IgD-negative memory B cell (primary cell): ENCODE results near the gene PRXL2B. TPM values are rescaled to one million over a fixed set of nuclear protein-coding genes. Genes with fewer than 3 reads are reported as not detected.

Experiments
- H3K27ac Mint-ChIP-seq, 3 donors: one replicate each; pipeline ENCODE4 v1.8.0; 2020 to 2022; ENCODE audit warnings: mild to moderate bottlenecking in 3 of 3, mixed read lengths in 3 of 3, moderate library complexity in 1 of 3
- H3K27me3 Mint-ChIP-seq: one replicate; pipeline ENCODE4 v1.8.0; 2021; ENCODE audit warnings: mixed read lengths
- H3K36me3 Mint-ChIP-seq: one replicate; pipeline ENCODE4 v1.8.0; 2020; ENCODE audit warnings: mild to moderate bottlenecking, mixed read lengths
- H3K4me1 Mint-ChIP-seq, 3 donors: one replicate each; pipeline ENCODE4 v1.8.0; 2020 to 2022; ENCODE audit warnings: mixed read lengths in 3 of 3, mild to moderate bottlenecking in 1 of 3
- H3K4me3 Mint-ChIP-seq, 4 donors: one replicate each; pipeline ENCODE4 v1.8.0; 2020 to 2022; ENCODE audit warnings: mild to moderate bottlenecking in 4 of 4, mixed read lengths in 4 of 4, moderate library complexity in 3 of 4
- H3K9me3 Mint-ChIP-seq, 3 donors: one replicate each; pipeline ENCODE4 v1.8.0; 2020 to 2021; ENCODE audit warnings: mixed read lengths in 3 of 3, mild to moderate bottlenecking in 1 of 3
- polyA plus RNA-seq: library from polyadenylated mRNA; unstranded; fragments of 300-500 nt; fragmentation: Illumina TruSeq; gene quantifications from one replicate; pipeline ENCODE4 v1.2.3, GENCODE V29; 2021

The PRXL2B gene
- polyA plus RNA-seq, 1 donor from 2014 or later = 20.3 TPM

DNA sequence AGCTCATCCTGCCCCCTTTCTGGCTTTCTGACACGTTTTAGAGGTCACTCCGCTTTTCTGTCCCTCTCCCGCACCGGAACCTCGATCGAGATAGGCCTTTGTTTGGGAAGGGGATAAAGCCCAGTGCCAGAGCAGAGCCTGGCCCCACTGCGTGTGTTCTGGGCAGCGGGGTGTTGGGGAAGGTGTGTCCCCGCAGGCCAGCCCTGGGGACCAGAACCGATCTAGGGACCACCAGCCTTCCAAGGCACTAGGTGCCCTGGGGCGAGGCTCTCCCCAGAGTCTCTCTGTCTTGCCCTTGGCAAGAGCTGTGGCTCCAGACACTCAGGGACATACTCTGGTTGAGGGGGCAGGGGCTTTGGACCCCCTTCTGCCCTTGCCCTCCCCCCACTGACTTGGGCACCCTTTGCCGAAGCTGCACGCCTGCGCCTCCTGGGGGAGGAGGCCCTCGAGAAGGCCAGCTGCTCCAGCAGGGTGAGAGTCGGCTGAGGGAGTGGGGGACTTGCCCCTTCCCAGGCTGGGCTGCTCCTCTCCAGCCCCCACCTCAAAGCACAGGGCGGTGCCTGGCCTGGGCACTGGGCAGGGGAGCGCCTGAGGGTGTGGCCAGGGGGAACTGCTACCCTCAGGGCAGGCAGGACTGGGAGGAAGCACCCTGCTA lies 16.4 kb downstream of the PRXL2B start:
- no peak overlapping the region for H3K27ac Mint-ChIP-seq
- H3K4me1 Mint-ChIP-seq = peaks cover 0 to 6% (median 0%) of the 10 kb centered on the region in 3 donors
- H3K27me3 Mint-ChIP-seq = peaks cover 11% of the 10 kb centered on the region
- H3K4me3 Mint-ChIP-seq = no peak overlapping the region
- H3K9me3 Mint-ChIP-seq = peaks cover 3 to 11% (median 3%) of the 10 kb centered on the region in 3 donors
- H3K36me3 Mint-ChIP-seq = peaks cover 5% of the 10 kb centered on the region

DNA sequence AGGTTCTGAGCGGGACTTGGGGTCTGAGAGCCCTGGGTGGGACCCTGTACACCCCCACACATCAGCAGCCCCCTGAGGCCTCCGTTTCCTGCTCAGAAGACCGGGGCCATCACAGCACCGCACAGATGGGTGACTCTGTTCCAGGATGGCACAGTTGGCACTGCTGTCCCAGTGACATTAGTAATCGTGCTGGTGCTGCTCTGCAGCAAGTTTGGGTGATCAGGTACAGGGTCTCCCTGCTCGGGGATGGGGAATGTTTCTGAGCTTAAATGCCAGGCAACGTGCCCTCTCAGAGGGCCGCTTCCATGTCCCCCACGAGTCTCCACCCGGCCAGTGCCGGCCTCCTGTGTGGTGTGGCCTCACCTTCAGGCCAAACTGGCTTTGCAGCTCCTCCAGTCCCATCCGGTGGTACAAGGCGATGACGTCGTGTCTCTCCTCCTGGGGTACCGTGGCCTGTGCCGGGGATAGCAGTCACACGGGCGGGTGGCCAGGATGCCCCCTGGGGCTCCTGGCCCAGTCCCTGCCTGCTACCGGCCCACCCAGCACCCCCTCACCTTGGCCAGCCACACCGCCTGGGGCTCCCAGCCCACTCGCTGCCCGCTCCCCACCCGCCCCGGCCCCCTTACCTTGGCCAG lies 17.1 kb downstream of the PRXL2B start:
- Mint-ChIP-seq H3K4me3 (no peak overlapping the region), H3K9me3 (peaks cover under 1 to 8% (median 1%) of the 10 kb centered on the region in 3 donors), H3K4me1 (peaks cover 0 to 6% (median 0%) of the 10 kb centered on the region in 3 donors), H3K27me3 (peaks cover 11% of the 10 kb centered on the region), H3K36me3 (peaks cover 3% of the 10 kb centered on the region), H3K27ac (no peak overlapping the region)

DNA sequence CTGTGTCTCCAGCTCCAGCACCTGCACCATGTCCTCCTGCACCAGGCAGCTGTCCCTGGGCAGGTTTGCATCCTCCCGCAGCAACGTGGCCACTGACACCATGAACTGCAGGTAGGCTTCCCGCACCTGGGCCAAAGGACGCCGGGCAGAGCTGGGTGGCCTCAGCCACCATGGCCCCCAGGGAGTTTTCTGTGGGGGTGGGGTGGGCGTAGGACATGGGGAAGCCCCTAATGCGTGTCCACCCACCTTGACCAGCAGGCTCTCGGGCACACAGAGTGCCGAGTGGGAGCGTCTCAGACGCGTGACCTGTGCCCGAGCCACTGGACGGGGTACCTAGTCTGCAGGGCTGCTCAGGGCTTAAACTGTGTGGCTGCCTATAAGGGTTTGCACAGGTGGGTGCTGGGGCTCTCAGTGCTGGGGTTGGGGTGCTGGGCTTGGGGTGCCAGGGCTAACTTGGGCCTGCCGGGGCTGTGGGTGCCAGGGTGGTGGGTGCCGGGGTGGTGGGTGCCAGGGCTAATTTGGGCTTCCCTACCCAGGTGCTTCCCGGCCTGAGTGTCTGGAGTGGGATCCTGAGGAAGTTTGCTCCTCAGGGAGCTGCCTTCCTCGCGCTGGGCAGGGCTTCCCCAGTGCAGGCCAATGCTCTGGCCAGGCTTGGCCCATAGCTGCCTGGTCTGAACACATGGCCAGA lies 17.7 kb downstream of the PRXL2B start:
- Mint-ChIP-seq H3K27me3 (peaks cover 11% of the 10 kb centered on the region), H3K4me3 (no peak overlapping the region), H3K36me3 (peaks cover 3% of the 10 kb centered on the region), H3K9me3 (peaks cover 0 to 4% (median 0%) of the 10 kb centered on the region in 3 donors), H3K27ac (no peak overlapping the region), H3K4me1 (peaks cover 0 to 6% (median 0%) of the 10 kb centered on the region in 3 donors)

DNA sequence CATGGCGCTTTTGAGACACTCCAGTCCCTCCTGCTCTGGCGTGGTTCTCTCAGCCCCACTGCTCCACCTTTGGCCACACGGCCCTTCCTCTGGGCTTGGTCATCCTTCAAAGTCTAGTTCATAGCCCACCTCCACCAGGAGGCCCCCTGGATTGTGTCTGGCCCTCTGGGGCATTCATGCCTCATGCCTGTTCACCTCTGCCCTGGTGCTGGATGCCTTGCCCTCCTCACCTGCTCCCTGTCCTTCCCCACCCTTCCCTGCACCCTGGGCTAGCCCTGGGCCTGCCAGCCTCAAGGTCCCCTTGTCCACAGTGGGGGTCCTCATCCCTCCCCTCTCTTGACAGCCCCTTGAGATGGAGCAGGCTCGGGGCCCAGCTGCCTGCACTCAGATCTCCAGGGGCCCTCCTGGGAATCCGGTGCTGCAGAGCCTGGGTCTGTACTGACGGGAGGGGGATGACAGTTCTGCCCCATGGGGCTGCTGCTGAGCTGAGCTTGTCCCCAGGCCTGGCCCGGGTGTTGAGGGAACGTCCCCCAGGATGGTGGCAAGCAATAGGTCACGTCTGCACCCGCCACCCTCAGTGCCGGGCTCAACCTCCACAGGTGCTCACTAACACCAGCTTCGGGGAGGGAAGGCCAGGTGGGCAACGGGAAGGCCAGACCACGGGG lies 18.4 kb downstream of the PRXL2B start:
- Mint-ChIP-seq H3K27ac (no peak overlapping the region), H3K27me3 (peaks cover 11% of the 10 kb centered on the region), H3K4me1 (peaks cover 0 to 6% (median 0%) of the 10 kb centered on the region in 3 donors), H3K4me3 (no peak overlapping the region), H3K9me3 (peaks cover 0 to 4% (median 0%) of the 10 kb centered on the region in 3 donors), H3K36me3 (peaks cover 3% of the 10 kb centered on the region)

DNA sequence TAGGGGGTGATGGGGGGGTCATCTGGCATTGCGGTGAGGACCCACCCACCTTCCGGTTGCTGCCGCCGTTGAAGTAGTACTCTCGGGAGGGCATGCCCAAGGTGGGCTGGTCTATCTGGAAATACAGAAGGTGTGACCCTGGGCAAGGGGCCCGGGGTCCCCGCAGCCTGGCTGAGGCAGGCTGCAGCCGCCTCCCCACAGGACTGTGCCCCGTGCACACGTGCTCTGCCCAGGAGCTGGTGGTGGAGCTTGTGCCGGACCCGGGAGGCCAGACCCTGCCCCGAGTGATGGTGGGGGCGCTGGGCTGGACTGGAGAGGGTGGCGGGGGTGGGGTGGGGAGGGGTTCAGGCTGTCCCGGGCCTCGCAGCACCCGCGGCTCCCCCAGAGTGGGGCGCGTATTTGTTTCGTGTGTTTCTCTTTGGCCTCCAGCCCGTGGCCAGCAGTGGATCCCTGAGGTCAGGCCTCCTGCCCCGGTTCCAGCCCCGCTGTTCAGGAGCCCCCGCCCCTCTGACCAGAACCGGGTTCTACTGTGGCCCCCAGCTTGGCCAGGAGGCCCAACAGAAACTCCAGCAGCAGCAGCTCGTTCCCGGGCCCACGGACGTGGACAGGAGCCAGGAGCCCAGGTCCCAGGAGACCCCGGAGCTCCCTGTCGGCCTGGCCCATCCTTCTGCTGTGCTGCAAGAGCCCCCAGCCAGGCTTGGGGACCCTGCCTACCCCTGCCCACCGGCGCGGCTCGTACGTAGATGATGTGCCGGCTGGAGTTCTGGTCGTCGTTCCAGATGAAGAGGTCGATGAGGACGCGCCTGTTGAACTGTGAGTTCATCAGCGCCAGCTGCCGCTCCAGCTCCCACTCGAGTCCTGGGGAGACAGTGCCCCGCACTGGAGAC lies 19.2 kb downstream of the PRXL2B start:
- H3K27ac Mint-ChIP-seq = no peak overlapping the region
- peaks cover 11% of the 10 kb centered on the region for H3K27me3 Mint-ChIP-seq
- H3K4me3 Mint-ChIP-seq = no peak overlapping the region
- peaks cover 3% of the 10 kb centered on the region for H3K36me3 Mint-ChIP-seq
- peaks cover 0 to 6% (median 0%) of the 10 kb centered on the region in 3 donors for H3K4me1 Mint-ChIP-seq
- H3K9me3 Mint-ChIP-seq = peaks cover 0 to 3% (median 0%) of the 10 kb centered on the region in 3 donors

DNA sequence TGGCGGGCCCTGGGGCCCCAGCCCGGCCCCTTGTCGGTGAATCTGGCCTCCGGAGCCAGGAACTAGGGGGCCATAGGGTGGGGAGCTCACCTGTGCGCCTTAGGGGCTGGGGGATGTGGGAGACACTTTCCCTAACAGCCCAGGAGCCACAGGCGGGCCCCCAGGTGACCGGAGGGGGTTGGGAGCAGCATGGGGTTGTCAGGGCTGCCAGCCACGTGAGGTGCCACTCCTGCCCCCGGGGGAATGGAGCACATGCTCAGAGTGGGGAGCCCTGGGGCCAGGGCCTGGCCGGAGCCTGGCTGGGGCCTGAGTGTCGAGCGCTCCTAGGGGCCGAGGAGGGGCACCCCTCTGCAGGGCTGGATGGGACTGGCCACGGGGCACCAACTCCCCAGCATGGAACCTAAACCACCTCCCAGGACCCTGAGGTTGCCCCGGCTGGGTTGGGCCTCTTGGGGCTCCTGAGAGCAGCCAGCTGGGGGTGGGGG lies 19.9 kb downstream of the PRXL2B start:
- Mint-ChIP-seq H3K36me3 (peaks cover 3% of the 10 kb centered on the region), H3K9me3 (no peaks in the 10 kb centered on the region), H3K27ac (no peak overlapping the region), H3K27me3 (peaks cover 10% of the 10 kb centered on the region), H3K4me1 (peaks cover 0 to 2% (median 0%) of the 10 kb centered on the region in 3 donors), H3K4me3 (no peak overlapping the region)

DNA sequence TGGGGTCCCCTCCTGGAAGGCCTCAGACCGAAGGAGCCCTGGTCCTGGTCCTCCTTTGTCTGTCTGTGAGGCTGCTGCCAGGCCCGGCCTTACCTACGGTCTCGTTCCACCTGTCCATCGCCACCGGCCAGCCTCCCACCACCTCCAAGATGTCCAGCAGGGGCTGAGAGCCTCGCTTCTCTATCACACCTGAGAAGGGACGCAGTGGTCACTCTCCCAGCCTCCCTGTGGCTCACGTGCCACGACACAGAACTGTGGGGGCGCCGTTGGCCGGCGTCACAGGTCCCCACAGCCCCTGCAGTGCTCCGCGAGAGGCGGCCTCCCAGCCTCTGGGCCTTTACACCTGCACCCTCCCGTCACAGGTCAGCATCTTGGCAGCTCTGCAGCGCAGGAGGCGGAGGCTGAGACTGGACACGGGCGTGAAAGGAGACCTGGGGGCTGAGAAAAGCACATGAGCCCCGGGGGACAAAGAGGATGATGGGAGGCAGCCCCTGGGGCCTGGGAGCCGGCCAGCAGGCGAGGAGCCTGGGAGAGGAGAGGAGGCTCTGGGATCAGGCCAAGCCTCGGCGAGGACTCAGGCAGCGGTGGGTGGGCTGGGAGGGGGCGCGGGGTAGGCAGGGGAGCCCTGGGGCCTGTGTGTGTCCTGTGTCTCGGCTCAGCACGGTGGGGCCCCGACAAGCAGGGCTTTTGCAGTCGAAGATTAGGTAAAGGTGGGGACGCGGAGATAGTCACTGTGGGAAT lies 20.5 kb downstream of the PRXL2B start:
- Mint-ChIP-seq H3K27me3 (peaks cover 8% of the 10 kb centered on the region), H3K4me1 (no peaks in the 10 kb centered on the region), H3K4me3 (no peak overlapping the region)

DNA sequence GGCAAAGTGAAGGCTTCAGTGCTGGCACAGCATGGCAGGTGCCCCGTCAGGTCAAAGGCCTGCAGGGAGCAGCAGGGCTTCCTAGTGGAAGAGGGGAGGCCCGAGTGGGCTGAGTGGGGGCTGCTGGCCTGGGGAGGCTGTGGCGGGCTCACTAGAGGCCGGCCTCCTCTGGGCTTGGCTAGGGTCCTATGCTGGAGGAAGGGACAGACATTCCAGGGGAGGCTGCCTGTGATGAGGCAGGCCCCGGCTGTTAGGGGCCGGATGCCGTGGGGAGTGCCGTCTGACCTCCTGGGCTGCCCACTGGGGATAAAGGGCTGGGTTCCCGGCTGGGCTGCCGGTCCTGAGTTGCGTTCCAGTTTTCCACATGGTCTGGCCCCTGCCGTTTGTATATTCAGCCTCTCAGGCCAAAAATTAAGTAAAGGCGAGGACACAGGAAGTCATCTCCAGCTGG lies 21.1 kb downstream of the PRXL2B start:
- Mint-ChIP-seq H3K36me3 (peaks cover 2% of the 10 kb centered on the region), H3K4me3 (no peak overlapping the region), H3K9me3 (peaks cover 0 to 2% (median 0%) of the 10 kb centered on the region in 3 donors), H3K27ac (no peak overlapping the region), H3K27me3 (peaks cover 8% of the 10 kb centered on the region), H3K4me1 (peaks cover 0 to 4% (median 0%) of the 10 kb centered on the region in 3 donors)

More for the DNA sequence above, 20.5 kb downstream of the PRXL2B start:
- Mint-ChIP-seq H3K36me3 (peaks cover 3% of the 10 kb centered on the region), H3K27ac (no peak overlapping the region), H3K9me3 (no peaks in the 10 kb centered on the region)

DNA sequence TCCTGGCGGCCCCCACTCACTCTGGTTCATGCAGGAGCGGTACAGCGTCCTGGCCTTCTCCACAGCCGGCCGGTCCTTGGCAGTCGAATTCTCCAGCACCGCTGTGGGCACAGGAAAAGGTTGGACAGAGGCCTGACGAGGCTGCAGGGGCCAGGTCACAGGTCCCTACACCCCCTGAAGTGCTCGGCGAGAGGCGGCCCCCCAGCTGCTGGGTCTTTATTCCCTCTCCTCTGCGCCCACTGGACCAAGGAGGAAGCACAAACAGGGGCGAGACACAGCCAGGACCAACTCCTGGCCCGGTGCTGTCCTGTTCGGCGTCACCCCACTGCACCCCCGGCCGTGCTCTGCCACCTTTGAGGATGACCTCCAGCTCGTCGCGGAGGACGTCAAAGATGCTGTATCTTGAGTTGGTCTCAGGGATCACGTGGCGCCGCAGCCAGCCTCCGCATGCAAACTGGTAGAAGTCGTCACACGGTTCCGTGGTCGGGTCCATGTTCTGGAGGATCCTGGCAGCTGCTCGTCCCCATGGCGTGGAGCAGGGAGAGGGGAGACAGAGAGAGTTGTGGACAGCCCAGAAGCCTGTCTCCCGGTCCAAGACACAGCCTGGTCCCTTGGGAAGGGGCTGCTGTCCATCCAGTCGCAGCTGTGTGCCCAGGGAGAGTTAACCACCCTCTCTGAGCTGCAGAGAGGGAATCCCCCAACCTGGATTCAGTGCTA lies 22.9 kb downstream of the PRXL2B start:
- Mint-ChIP-seq H3K4me1 (peaks cover 0 to 4% (median 0%) of the 10 kb centered on the region in 3 donors), H3K9me3 (peaks cover 3 to 10% (median 8%) of the 10 kb centered on the region in 3 donors), H3K27me3 (peaks cover 5% of the 10 kb centered on the region), H3K36me3 (no peaks in the 10 kb centered on the region), H3K4me3 (no peak overlapping the region), H3K27ac (no peak overlapping the region)

DNA sequence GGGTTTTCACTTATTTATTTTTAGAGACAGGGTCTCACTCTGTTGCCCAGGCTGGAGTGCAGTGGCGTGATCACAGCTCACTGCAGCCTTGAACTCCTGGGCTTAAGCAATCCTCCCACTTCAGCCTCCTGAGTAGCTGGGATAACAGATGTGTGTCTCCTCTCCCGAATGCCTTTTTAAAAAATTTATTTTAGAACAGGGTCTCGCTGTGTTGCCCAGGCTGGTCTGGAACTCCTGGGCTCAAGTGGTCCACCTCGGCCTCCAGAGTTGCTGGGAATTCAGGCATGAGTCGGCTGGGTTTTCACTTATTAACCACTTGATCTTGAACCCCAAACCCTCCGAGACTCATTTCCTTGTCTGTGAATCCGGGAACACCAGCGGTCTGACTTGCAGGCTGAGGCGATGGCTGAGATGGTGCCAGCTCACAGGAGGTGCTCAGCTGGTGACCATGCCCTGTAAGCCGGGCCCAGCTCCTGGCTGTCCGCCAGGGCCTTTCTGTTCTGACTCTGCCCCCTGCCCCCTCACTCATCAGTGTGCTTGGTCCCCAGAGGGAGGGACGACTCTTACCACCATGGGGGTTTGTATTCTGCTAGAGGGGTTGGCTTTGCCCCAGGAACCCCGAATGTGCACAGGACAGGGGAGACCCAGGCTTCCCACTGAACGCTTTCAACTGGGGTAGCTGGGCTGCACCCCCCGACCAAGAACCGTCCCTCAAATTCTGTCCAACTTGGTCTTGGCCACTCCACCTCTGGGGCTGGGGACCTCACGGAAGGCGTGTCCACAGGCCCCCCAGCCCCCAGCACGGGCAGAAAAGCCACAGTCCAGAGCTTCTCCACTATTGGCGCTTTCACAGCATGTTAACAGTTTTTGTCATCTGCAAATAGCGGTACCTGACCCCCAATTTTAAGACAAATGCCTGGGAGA lies 23.7 kb downstream of the PRXL2B start:
- Mint-ChIP-seq H3K4me1 (peaks cover 0 to 5% (median 0%) of the 10 kb centered on the region in 3 donors), H3K36me3 (no peaks in the 10 kb centered on the region), H3K9me3 (peaks cover 3 to 16% (median 11%) of the 10 kb centered on the region in 3 donors), H3K27ac (no peak overlapping the region), H3K27me3 (peaks cover 5% of the 10 kb centered on the region), H3K4me3 (peak overlapping the region in 1 of 4 donors; percentile 52)

DNA sequence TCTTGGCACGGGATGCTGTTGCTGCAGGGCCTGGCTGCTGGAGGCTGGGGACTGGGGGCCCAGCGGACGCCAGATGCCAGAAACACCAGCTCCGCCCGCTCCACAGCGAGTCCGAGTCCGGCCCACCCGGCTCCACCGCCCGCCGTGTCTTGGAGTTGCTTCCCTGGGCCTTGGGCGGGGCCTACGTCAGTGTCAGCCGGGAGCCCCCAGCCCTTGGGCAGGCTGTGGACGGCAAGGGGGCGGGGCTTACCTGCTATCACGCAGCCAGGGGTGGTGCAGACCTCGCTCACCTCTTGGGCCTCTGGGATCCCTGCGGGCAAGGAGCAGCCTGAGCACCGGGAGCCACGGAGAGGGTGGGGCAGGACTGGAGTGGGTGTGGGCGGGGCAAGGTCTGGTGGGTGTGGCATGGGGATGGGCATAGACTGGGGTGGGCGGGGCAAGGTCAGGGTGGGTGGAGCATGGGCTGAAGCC lies 24.5 kb downstream of the PRXL2B start:
- H3K9me3 Mint-ChIP-seq = peaks cover 3 to 21% (median 13%) of the 10 kb centered on the region in 3 donors
- peaks cover 5% of the 10 kb centered on the region for H3K27me3 Mint-ChIP-seq
- no peak overlapping the region for H3K4me3 Mint-ChIP-seq
- peaks cover 0 to 5% (median 0%) of the 10 kb centered on the region in 3 donors for H3K4me1 Mint-ChIP-seq
- H3K36me3 Mint-ChIP-seq = no peaks in the 10 kb centered on the region
- no peak overlapping the region for H3K27ac Mint-ChIP-seq
